HepG2 (cell line): ENCODE data around the gene ABHD11. TPM values are rescaled to one million over a fixed set of nuclear protein-coding genes. Genes with fewer than 3 reads are reported as not detected.

Source experiments
- AHR ChIP-seq: IDR thresholded peaks from 2 replicates; pipeline ENCODE4 v1.6.1; 2018; ENCODE audit warnings: missing genetic modification reagents, missing compliant biosample characterization
- KAT2B ChIP-seq: fragments of 150-350 bp; IDR thresholded peaks from 2 replicates; pipeline ENCODE4 v1.6.1; 2014; ENCODE audit warnings: low read depth, low read length, borderline replicate concordance
- MED13 ChIP-seq: sonication (generic); formaldehyde crosslinking; IDR thresholded peaks from 2 replicates; pipeline ENCODE4 v1.5.0; 2020; ENCODE audit warnings: missing genetic modification reagents
- RAD21 ChIP-seq: fragments of 450-650 bp; formaldehyde crosslinking; IDR thresholded peaks from 2 replicates; pipeline ENCODE4 v1.5.0; 2020; ENCODE audit warnings: mild to moderate bottlenecking
- SRY ChIP-seq: sonication (generic); formaldehyde crosslinking; IDR thresholded peaks from 2 replicates; pipeline ENCODE4 v1.8.0; 2022; ENCODE audit warnings: mild to moderate bottlenecking, missing genetic modification reagents
- THYN1 ChIP-seq: sonication (generic); formaldehyde crosslinking; IDR thresholded peaks from 2 replicates; pipeline ENCODE4 v1.8.1; 2023; ENCODE audit warnings: low read depth, mild to moderate bottlenecking, moderate library complexity, missing genetic modification reagents, borderline replicate concordance
- ZFAT ChIP-seq: sonication (generic); formaldehyde crosslinking; conservative IDR thresholded peaks from 2 replicates; pipeline ENCODE4 v1.8.1; 2023; ENCODE audit warnings: missing genetic modification reagents, inconsistent platforms
- ZFP36L2 ChIP-seq: sonication (generic); formaldehyde crosslinking; IDR thresholded peaks from 2 replicates; pipeline ENCODE4 v1.4.0; 2020; ENCODE audit warnings: missing genetic modification reagents
- ZKSCAN8 ChIP-seq: IDR thresholded peaks from 2 replicates; pipeline ENCODE4 v1.6.1; 2016; ENCODE audit warnings: borderline replicate concordance, missing genetic modification reagents, missing compliant biosample characterization
- ZNF225 ChIP-seq: sonication (generic); formaldehyde crosslinking; IDR thresholded peaks from 2 replicates; pipeline ENCODE4 v1.4.0; 2020; ENCODE audit warnings: mild to moderate bottlenecking, missing genetic modification reagents
- ZNF274 ChIP-seq: sonication (generic); formaldehyde crosslinking; IDR thresholded peaks from 2 replicates; pipeline ENCODE4 v1.5.1; 2020; ENCODE audit warnings: mild to moderate bottlenecking, missing genetic modification reagents
- ZNF318 ChIP-seq: sonication (generic); formaldehyde crosslinking; IDR thresholded peaks from 2 replicates; pipeline ENCODE4 v1.4.0; 2020; ENCODE audit warnings: mild to moderate bottlenecking, missing genetic modification reagents
- ZNF343 ChIP-seq: sonication (generic); formaldehyde crosslinking; IDR thresholded peaks from 2 replicates; pipeline ENCODE4 v1.4.0; 2020; ENCODE audit warnings: mild to moderate bottlenecking, missing genetic modification reagents
- ZNF501 ChIP-seq: sonication (generic); formaldehyde crosslinking; IDR thresholded peaks from 2 replicates; pipeline ENCODE4 v1.5.1; 2020; ENCODE audit warnings: mild to moderate bottlenecking, moderate library complexity, missing genetic modification reagents
- ZNF572 ChIP-seq: sonication (generic); formaldehyde crosslinking; IDR thresholded peaks from 2 replicates; pipeline ENCODE4 v1.5.1; 2020; ENCODE audit warnings: mild to moderate bottlenecking, missing genetic modification reagents
- ZZZ3 ChIP-seq: sonication (generic); formaldehyde crosslinking; IDR thresholded peaks from 2 replicates; pipeline ENCODE4 v1.4.0; 2020; ENCODE audit warnings: missing genetic modification reagents, mild to moderate bottlenecking, borderline replicate concordance
- polyA plus RNA-seq, 8 experiments: library from polyadenylated mRNA; depleted of rRNA in 3 of 8; stranded (reverse) in 7 of 8; unstranded in 1 of 8; fragments of >200 nt; fragmentation: Illumina TruSeq in 4 of 8; extraction: Trizol in 4 of 8; gene quantifications; 2 replicates each; pipeline versions ENCODE4 v1.2.1 to v1.2.3, GENCODE V29; 2011 to 2016; ENCODE audit warnings: low read depth in 4 of 8, missing spikeins in 1 of 8, mixed read lengths in 1 of 8; ENCODE audit not compliant: insufficient read depth in 1 of 8
- total RNA-seq, 5 experiments: library from RNA; depleted of rRNA; stranded (reverse); fragments of >200 nt; fragmentation: Illumina TruSeq; extraction: Trizol; gene quantifications; 2 replicates each; pipeline ENCODE4 v1.2.3, GENCODE V29; 2016; ENCODE audit warnings: low read depth in 1 of 5
- TF ChIP-seq, protein P1 (sequence below): IDR thresholded peaks from 2 replicates; pipeline ENCODE4 v1.6.1; 2012; ENCODE audit warnings: low read length, improper control_type of control experiment
- TF ChIP-seq, protein P2 (sequence below): IDR thresholded peaks from 2 replicates; pipeline ENCODE4 v1.6.1; 2016; ENCODE audit warnings: missing genetic modification reagents, missing compliant biosample characterization

The ABHD11 gene
- total and polyA plus RNA-seq, 2 of the 13 experiments (the other 11 are each of a cell fraction or from before 2014, with no cell fraction given), result 7.0 to 8.1 TPM

- TF ChIP-seq ZNF225 (CRISPR knock-in tag), result 0 out of 2 replicates have a peak, but pooled peaks have one; percentile 29
- TF ChIP-seq AHR (CRISPR knock-in tag), result peak; percentile 85; the same call in 1 of the 2 replicates
- TF ChIP-seq SRY (CRISPR knock-in tag), result peak; percentile 56; the same call in 1 of the 2 replicates
- TF ChIP-seq THYN1 (CRISPR knock-in tag), result no peak
- TF ChIP-seq ZNF501, result peak; percentile 82
- TF ChIP-seq ZNF343, result no peak
- TF ChIP-seq ZFP36L2, result no peak
- TF ChIP-seq ZKSCAN8 (CRISPR knock-in tag), result peak; percentile 41
- no peak for TF ChIP-seq KAT2B
- peak; percentile 65; the same call in 1 of the 2 replicates for TF ChIP-seq ZNF572
- TF ChIP-seq ZNF274, result peak; percentile 48; the same call in 1 of the 2 replicates
- TF ChIP-seq ZZZ3 (CRISPR knock-in tag), result peak; percentile 76; the same call in 1 of the 2 replicates
- no peak for TF ChIP-seq ZNF318
- TF ChIP-seq, protein P1, sequence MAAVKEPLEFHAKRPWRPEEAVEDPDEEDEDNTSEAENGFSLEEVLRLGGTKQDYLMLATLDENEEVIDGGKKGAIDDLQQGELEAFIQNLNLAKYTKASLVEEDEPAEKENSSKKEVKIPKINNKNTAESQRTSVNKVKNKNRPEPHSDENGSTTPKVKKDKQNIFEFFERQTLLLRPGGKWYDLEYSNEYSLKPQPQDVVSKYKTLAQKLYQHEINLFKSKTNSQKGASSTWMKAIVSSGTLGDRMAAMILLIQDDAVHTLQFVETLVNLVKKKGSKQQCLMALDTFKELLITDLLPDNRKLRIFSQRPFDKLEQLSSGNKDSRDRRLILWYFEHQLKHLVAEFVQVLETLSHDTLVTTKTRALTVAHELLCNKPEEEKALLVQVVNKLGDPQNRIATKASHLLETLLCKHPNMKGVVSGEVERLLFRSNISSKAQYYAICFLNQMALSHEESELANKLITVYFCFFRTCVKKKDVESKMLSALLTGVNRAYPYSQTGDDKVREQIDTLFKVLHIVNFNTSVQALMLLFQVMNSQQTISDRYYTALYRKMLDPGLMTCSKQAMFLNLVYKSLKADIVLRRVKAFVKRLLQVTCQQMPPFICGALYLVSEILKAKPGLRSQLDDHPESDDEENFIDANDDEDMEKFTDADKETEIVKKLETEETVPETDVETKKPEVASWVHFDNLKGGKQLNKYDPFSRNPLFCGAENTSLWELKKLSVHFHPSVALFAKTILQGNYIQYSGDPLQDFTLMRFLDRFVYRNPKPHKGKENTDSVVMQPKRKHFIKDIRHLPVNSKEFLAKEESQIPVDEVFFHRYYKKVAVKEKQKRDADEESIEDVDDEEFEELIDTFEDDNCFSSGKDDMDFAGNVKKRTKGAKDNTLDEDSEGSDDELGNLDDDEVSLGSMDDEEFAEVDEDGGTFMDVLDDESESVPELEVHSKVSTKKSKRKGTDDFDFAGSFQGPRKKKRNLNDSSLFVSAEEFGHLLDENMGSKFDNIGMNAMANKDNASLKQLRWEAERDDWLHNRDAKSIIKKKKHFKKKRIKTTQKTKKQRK, result no peak
- TF ChIP-seq ZFAT (CRISPR knock-in tag), result no peak
- TF ChIP-seq, protein P2, sequence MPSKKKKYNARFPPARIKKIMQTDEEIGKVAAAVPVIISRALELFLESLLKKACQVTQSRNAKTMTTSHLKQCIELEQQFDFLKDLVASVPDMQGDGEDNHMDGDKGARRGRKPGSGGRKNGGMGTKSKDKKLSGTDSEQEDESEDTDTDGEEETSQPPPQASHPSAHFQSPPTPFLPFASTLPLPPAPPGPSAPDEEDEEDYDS (CRISPR knock-in tag), result peak; percentile 44; the same call in 1 of the 2 replicates
- 0 out of 2 replicates have a peak, but pooled peaks have one; percentile 29 for TF ChIP-seq RAD21 (CRISPR knock-in tag)
- no peak; the same call in 1 of the 2 replicates for TF ChIP-seq MED13 (CRISPR knock-in tag)
Observed at GRCh38 chr7:73738612-73739386, at the start of gene ABHD11 (continued).
